C4-2B (cell line): ENCODE measurements around the gene PRUNE1.

Experiments used
- CTCF ChIP-seq: fragments of 450-650 bp; conservative IDR thresholded peaks from 2 replicates; pipeline ENCODE4 v1.5.1; 2017; ENCODE audit warnings: mild to moderate bottlenecking
- ZFX ChIP-seq: fragments of 450-650 bp; IDR thresholded peaks from 2 replicates; pipeline ENCODE4 v1.6.1; 2017

- TF ChIP-seq CTCF: no peak
- no peak for TF ChIP-seq ZFX
Measured at GRCh38 chr1:151012684-151013471, 4.6 kb downstream of the PRUNE1 start.
